ENCODE results near the gene VASH1. TPM values are rescaled to one million over a fixed set of nuclear protein-coding genes. Genes with fewer than 3 reads are reported as not detected.

VASH1 gene
- total RNA-seq, 1 donor from 2014 or later, result 13.6 TPM

DNA sequence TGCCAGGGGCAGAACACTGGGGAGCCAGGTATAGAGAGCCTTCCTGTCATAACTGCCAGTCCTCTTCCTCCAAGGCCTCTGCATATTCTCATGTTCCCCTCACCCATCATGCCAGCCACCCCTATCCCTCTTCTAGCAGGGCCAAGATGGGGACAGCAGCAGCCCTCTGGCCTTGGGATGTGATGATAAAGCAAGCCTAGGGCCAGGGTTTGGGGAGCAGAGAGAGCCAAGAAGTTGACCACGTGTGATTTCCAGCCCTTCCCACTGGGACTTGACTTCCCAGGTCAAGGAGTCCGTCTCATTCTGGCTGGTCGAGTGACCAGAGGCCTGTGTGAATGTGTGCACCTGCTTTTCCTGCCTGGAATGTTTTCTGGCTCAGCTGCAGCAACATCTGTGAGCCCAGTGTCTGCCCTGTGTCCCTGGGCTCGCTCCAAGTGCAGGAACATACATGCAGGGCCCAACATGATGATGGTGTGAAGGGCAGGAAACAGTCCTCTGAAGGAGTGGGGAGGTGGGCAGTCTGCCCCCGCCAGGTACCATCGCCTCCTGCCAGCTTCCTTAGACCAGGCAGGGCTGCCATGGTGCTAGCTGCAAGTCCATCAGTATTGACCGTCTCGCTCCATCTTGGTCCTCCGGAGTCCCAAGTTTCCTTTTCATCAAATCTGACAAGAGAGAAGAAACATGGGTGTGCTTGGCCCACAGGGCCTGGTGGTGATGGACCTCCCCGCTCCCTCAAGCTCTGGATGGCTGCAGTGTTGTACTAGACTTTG is 21.0 kb downstream of the VASH1 start:
- H3K27ac ChIP-seq (ENCODE audit: low read depth, low read length), result no peak overlapping the region
- Mint-ChIP-seq H3K36me3 (ENCODE audit: low read depth, unreplicated experiment) (peaks cover 12% of the 10 kb centered on the region), H3K9me3 (ENCODE audit: unreplicated experiment) (no peaks in the 10 kb centered on the region), H3K27ac (ENCODE audit: unreplicated experiment) (peak overlapping the region; percentile 41), H3K4me3 (ENCODE audit: unreplicated experiment) (no peak overlapping the region), H3K4me1 (ENCODE audit: low read depth, unreplicated experiment) (peaks cover 20% of the 10 kb centered on the region), H3K27me3 (ENCODE audit: low read depth, unreplicated experiment) (peaks cover 5% of the 10 kb centered on the region)
- H3K4me3 ChIP-seq (ENCODE audit: insufficient read depth, low read depth, low read length), result no peak overlapping the region
- FAIRE-seq (no peak), DNase-seq (ENCODE audit: low read depth) (no peak)
- no peaks in the 10 kb centered on the region for H3K9me3 ChIP-seq (ENCODE audit: insufficient read depth, low read depth, low read length)
- H3K9ac ChIP-seq (ENCODE audit: low read length), result no peak overlapping the region
- peaks cover 5% of the 10 kb centered on the region for H4K20me1 ChIP-seq (ENCODE audit: insufficient read depth, low read length)
- peaks cover 14% of the 10 kb centered on the region for H3K4me1 ChIP-seq (ENCODE audit: insufficient read depth, low read length)
- H3K27me3 ChIP-seq (ENCODE audit: insufficient read depth, low read length), result no peaks in the 10 kb centered on the region
- H3K4me2 ChIP-seq (ENCODE audit: low read length), result no peak overlapping the region
- H3K79me2 ChIP-seq (ENCODE audit: insufficient read depth, low read length), result no peaks in the 10 kb centered on the region
- no peak overlapping the region for H2AFZ ChIP-seq (ENCODE audit: low read depth, low read length)
- TF ChIP-seq EZH2 (IDR thresholded peaks at IDR 0.05; ENCODE audit: insufficient read depth, low read length), result no peak
- TF ChIP-seq, protein P1, sequence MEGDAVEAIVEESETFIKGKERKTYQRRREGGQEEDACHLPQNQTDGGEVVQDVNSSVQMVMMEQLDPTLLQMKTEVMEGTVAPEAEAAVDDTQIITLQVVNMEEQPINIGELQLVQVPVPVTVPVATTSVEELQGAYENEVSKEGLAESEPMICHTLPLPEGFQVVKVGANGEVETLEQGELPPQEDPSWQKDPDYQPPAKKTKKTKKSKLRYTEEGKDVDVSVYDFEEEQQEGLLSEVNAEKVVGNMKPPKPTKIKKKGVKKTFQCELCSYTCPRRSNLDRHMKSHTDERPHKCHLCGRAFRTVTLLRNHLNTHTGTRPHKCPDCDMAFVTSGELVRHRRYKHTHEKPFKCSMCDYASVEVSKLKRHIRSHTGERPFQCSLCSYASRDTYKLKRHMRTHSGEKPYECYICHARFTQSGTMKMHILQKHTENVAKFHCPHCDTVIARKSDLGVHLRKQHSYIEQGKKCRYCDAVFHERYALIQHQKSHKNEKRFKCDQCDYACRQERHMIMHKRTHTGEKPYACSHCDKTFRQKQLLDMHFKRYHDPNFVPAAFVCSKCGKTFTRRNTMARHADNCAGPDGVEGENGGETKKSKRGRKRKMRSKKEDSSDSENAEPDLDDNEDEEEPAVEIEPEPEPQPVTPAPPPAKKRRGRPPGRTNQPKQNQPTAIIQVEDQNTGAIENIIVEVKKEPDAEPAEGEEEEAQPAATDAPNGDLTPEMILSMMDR (IDR thresholded peaks at IDR 0.05; ENCODE audit: insufficient read depth, low read depth, low read length), result no peak
- peaks cover 5% of the 10 kb centered on the region for H3K36me3 ChIP-seq (ENCODE audit: insufficient read depth, low read length)

DNA sequence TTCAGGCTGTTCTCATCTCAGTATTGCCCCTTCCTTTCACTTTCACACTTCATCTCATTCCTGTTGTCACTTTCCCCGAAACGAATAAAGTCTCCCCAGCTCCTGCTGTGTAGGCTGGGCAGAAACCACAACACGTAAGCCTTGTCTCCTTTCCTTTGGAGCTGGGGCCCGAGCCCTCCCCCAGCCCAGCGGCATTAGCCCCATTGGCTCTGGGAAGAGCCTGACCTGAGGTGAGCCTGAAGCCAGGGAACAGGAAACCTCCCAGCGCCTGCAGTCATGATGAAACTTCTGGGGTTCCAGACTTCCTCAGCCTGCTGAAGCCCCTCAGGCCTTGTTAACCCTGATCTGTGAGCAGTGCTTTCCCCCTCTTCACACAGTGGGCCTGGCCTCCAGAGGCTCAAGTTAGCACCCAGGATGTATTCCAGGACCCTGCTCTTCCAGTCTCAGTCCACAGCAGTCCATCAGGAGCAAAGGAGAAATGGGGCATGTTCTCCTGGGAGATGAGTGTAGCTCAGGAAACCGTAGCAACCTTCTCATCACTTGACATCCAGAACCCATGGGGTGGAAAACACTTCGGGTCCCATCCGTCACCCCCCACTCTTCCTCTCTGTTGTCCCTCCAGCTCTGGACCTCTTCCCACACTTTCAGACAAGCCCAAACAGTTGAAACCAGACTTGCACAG is 21.8 kb downstream of the VASH1 start:
- H3K4me2 ChIP-seq (ENCODE audit: low read length), result no peak overlapping the region
- no peak overlapping the region for H3K27ac ChIP-seq (ENCODE audit: low read depth, low read length)

More for the DNA sequence above, 21.8 kb downstream of the VASH1 start:
- H4K20me1 ChIP-seq (ENCODE audit: insufficient read depth, low read length), result peaks cover 5% of the 10 kb centered on the region
- Mint-ChIP-seq H3K27ac (ENCODE audit: unreplicated experiment) (no peak overlapping the region), H3K4me3 (ENCODE audit: unreplicated experiment) (no peak overlapping the region), H3K36me3 (ENCODE audit: low read depth, unreplicated experiment) (peaks cover 11% of the 10 kb centered on the region), H3K27me3 (ENCODE audit: low read depth, unreplicated experiment) (peaks cover 5% of the 10 kb centered on the region), H3K9me3 (ENCODE audit: unreplicated experiment) (no peaks in the 10 kb centered on the region), H3K4me1 (ENCODE audit: low read depth, unreplicated experiment) (peaks cover 20% of the 10 kb centered on the region)
- TF ChIP-seq EZH2 (IDR thresholded peaks at IDR 0.05; ENCODE audit: insufficient read depth, low read length), result no peak
- TF ChIP-seq, protein P1 (IDR thresholded peaks at IDR 0.05; ENCODE audit: insufficient read depth, low read depth, low read length), result no peak
- H3K79me2 ChIP-seq (ENCODE audit: insufficient read depth, low read length), result no peaks in the 10 kb centered on the region
- H3K4me3 ChIP-seq (ENCODE audit: insufficient read depth, low read depth, low read length), result no peak overlapping the region
- no peaks in the 10 kb centered on the region for H3K27me3 ChIP-seq (ENCODE audit: insufficient read depth, low read length)
- DNase-seq (ENCODE audit: low read depth), result no peak
- no peak overlapping the region for H3K9ac ChIP-seq (ENCODE audit: low read length)
- peaks cover 6% of the 10 kb centered on the region for H3K36me3 ChIP-seq (ENCODE audit: insufficient read depth, low read length)
- H2AFZ ChIP-seq (ENCODE audit: low read depth, low read length), result no peak overlapping the region
- H3K4me1 ChIP-seq (ENCODE audit: insufficient read depth, low read length), result peaks cover 14% of the 10 kb centered on the region
- H3K9me3 ChIP-seq (ENCODE audit: insufficient read depth, low read depth, low read length), result no peaks in the 10 kb centered on the region
- FAIRE-seq, result no peak
